ENCODE results near the gene CDH7.

- TF ChIP-seq, protein P1, sequence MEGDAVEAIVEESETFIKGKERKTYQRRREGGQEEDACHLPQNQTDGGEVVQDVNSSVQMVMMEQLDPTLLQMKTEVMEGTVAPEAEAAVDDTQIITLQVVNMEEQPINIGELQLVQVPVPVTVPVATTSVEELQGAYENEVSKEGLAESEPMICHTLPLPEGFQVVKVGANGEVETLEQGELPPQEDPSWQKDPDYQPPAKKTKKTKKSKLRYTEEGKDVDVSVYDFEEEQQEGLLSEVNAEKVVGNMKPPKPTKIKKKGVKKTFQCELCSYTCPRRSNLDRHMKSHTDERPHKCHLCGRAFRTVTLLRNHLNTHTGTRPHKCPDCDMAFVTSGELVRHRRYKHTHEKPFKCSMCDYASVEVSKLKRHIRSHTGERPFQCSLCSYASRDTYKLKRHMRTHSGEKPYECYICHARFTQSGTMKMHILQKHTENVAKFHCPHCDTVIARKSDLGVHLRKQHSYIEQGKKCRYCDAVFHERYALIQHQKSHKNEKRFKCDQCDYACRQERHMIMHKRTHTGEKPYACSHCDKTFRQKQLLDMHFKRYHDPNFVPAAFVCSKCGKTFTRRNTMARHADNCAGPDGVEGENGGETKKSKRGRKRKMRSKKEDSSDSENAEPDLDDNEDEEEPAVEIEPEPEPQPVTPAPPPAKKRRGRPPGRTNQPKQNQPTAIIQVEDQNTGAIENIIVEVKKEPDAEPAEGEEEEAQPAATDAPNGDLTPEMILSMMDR (IDR thresholded peaks at IDR 0.05), result no peak
- TF ChIP-seq SIN3A (IDR thresholded peaks at IDR 0.05; ENCODE audit: borderline replicate concordance, insufficient read depth, low read depth, low read length), result no peak
- no peak for TF ChIP-seq REST (IDR thresholded peaks at IDR 0.05; ENCODE audit: insufficient read depth in 1 of 2, low read depth in 2 of 2, low read length in 1 of 2)
These were observed 17.4 kb downstream of the CDH7 start for GRCh38 chr18:65768120-65768778.
